NT2/D1 (cell line): Measurements from ENCODE around the gene BCDIN3D.
A peak's percentile ranks its signal among the peaks of the same experiment; 100 is the strongest.

ENCODE experiments used
- DNase-seq: peaks from one replicate; pipeline ENCODE4 v3.0.0-alpha.2; 2011; ENCODE audit warnings: low read depth, low spot score
- H3K27me3 ChIP-seq: 2 replicates; pipeline ENCODE4 v1.6.0; 2011; ENCODE audit warnings: mild to moderate bottlenecking; ENCODE audit not compliant: insufficient read length, insufficient read depth
- H3K36me3 ChIP-seq: 2 replicates; pipeline ENCODE4 v1.6.1; 2011; ENCODE audit warnings: mild to moderate bottlenecking, low read length, mixed read lengths; ENCODE audit not compliant: insufficient read depth, insufficient read length
- H3K4me1 ChIP-seq: 2 replicates; pipeline ENCODE4 v1.5.1; 2011; ENCODE audit not compliant: insufficient read depth, insufficient read length
- H3K4me3 ChIP-seq: 2 replicates; pipeline ENCODE4 v1.5.1; 2011; ENCODE audit warnings: low read depth; ENCODE audit not compliant: insufficient read length
- H3K9ac ChIP-seq: 2 replicates; pipeline ENCODE4 v1.6.0; 2011; ENCODE audit warnings: low read depth; ENCODE audit not compliant: insufficient read length
- H3K9me3 ChIP-seq: 2 replicates; pipeline ENCODE4 v1.5.1; 2011; ENCODE audit warnings: mild to moderate bottlenecking, low read length; ENCODE audit not compliant: insufficient read depth
- SUZ12 ChIP-seq: IDR thresholded peaks from 2 replicates; pipeline ENCODE4 v1.6.1; 2011; ENCODE audit not compliant: insufficient read length, insufficient read depth; ENCODE audit errors: extremely low read depth
- YY1 ChIP-seq: IDR thresholded peaks from 2 replicates; pipeline ENCODE4 v1.6.1; 2011; ENCODE audit not compliant: insufficient read length, insufficient read depth
- ZNF274 ChIP-seq: IDR thresholded peaks from 2 replicates; pipeline ENCODE4 v1.6.1; 2011; ENCODE audit warnings: mild to moderate bottlenecking, low read depth, low read length

The BCDIN3D gene

GRCh38 chr12:49828133-49829091, 14.5 kb downstream of the BCDIN3D start, which contains the start of gene NCKAP5L:
Gene NCKAP5L (minus strand): TSS chr12:49828413. CDS start chr12:49804044, 24,369 bp downstream.
- no peaks in the 10 kb centered on the region for H3K9me3 ChIP-seq
- no peaks in the 10 kb centered on the region for H3K27me3 ChIP-seq
- peak within 1 kb of the TSS; percentile 81 for H3K4me3 ChIP-seq
- peaks cover 21% of the 10 kb centered on the region for H3K36me3 ChIP-seq
- peak; percentile 96 for DNase-seq
- peaks cover 25% of the 10 kb centered on the region for H3K4me1 ChIP-seq
- TF ChIP-seq YY1 (no peak), SUZ12 (no peak), ZNF274 (no peak)
- peak within 1 kb of the TSS; percentile 94 for H3K9ac ChIP-seq

GRCh38 chr12:49827401-49828099, 15.4 kb downstream of the BCDIN3D start:
- no peak for TF ChIP-seq YY1
- TF ChIP-seq SUZ12, result no peak
- TF ChIP-seq ZNF274, result no peak
- Histone ChIP-seq H3K36me3 (peaks cover 30% of the 10 kb centered on the region), H3K9ac (peak overlapping the region; percentile 94), H3K27me3 (no peaks in the 10 kb centered on the region), H3K4me3 (peak overlapping the region; percentile 81), H3K4me1 (peaks cover 25% of the 10 kb centered on the region), H3K9me3 (no peaks in the 10 kb centered on the region)
- peak; percentile 79 for DNase-seq

DNA sequence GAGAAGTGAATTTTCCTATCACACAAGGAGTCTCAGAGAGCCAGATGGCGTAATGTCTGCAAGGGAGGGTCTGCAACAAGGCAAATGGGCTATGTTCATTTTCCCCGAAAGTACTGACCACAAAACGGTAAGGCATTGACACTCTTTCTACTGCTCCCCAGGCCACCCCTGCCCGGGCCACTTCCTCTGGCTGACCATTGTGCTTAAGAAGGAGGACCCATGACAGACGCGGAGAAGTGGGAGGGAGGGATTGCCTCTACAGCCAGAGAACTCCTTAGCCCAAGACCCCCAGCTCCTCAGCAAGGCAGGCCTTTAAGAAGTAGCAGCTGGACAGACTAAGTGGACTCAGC, 15.9 kb downstream of the BCDIN3D start:
- Histone ChIP-seq H3K36me3 (peaks cover 34% of the 10 kb centered on the region), H3K9me3 (no peaks in the 10 kb centered on the region), H3K4me1 (peaks cover 25% of the 10 kb centered on the region), H3K9ac (peak overlapping the region; percentile 94), H3K27me3 (no peaks in the 10 kb centered on the region), H3K4me3 (peak overlapping the region; percentile 81)
- no peak for DNase-seq
- TF ChIP-seq SUZ12, result no peak
- no peak for TF ChIP-seq YY1
- TF ChIP-seq ZNF274, result no peak

- Histone ChIP-seq H3K36me3 (peaks cover 44% of the 10 kb centered on the region), H3K27me3 (no peaks in the 10 kb centered on the region), H3K9ac (peak overlapping the region; percentile 33), H3K4me3 (no peak overlapping the region), H3K9me3 (no peaks in the 10 kb centered on the region), H3K4me1 (peaks cover 28% of the 10 kb centered on the region)
- TF ChIP-seq ZNF274 (no peak), YY1 (no peak), SUZ12 (no peak)
- DNase-seq, result no peak
Measured at GRCh38 chr12:49825971-49826421, 16.9 kb downstream of the BCDIN3D start.

- no peak for DNase-seq
- Histone ChIP-seq H3K36me3 (peaks cover 44% of the 10 kb centered on the region), H3K27me3 (no peaks in the 10 kb centered on the region), H3K9me3 (no peaks in the 10 kb centered on the region), H3K4me1 (peaks cover 31% of the 10 kb centered on the region), H3K9ac (peak overlapping the region; percentile 33), H3K4me3 (no peak overlapping the region)
- no peak for TF ChIP-seq YY1
- no peak for TF ChIP-seq ZNF274
- no peak for TF ChIP-seq SUZ12
Measured at GRCh38 chr12:49825360-49825970, 17.4 kb downstream of the BCDIN3D start.

GRCh38 chr12:49824895-49825294, 18.0 kb downstream of the BCDIN3D start:
- Histone ChIP-seq H3K4me3 (no peak overlapping the region), H3K27me3 (no peaks in the 10 kb centered on the region), H3K9me3 (no peaks in the 10 kb centered on the region), H3K9ac (no peak overlapping the region), H3K4me1 (peaks cover 31% of the 10 kb centered on the region), H3K36me3 (peaks cover 44% of the 10 kb centered on the region)
- TF ChIP-seq ZNF274 (no peak), SUZ12 (no peak), YY1 (no peak)
- no peak for DNase-seq

DNA sequence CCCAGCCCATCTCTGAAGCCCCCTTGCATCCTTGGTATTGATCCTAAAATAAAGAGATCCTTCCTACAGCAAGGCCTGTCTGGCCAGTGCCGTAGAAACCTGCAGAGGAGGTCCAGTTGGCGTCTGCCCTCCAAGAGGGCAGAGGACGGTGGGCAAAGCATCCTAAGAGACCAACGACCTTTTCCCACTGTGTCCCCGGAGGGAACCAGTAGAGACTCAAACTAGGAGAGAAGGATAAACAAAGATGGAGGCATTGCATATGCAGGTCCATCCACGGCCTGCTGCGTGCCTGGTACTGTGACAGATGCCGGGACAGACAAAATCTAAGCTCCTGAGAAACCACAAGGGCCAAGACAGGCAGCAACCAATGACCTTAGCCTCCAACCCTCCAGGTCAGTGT, 18.5 kb downstream of the BCDIN3D start:
- Histone ChIP-seq H3K9me3 (no peaks in the 10 kb centered on the region), H3K4me1 (peaks cover 31% of the 10 kb centered on the region), H3K4me3 (no peak overlapping the region), H3K9ac (no peak overlapping the region), H3K27me3 (no peaks in the 10 kb centered on the region), H3K36me3 (peaks cover 44% of the 10 kb centered on the region)
- no peak for DNase-seq
- TF ChIP-seq ZNF274, result no peak
- no peak for TF ChIP-seq YY1
- no peak for TF ChIP-seq SUZ12
